CD14-positive monocyte (primary cell): ENCODE results near the gene CCL17. TPM values are rescaled to one million over a fixed set of nuclear protein-coding genes. Genes with fewer than 3 reads are reported as not detected.

ENCODE experiments used
- DNase-seq, 3 donors: peaks; one replicate each; pipeline ENCODE4 v3.0.0-alpha.2; 2011 to 2022
- H2AFZ ChIP-seq: 2 replicates; pipeline ENCODE4 v1.6.0; 2012; ENCODE audit warnings: mild to moderate bottlenecking, low read depth, low read length, inconsistent platforms; ENCODE audit not compliant: insufficient read depth, poor library complexity, severe bottlenecking
- H3K27ac ChIP-seq, 2 donors: 1 replicate in 1 of 2; 2 replicates in 1 of 2; pipeline ENCODE4 v1.5.1; 2012 to 2013; ENCODE audit warnings: low read length in 2 of 2, control low read depth in 1 of 2, inconsistent platforms in 1 of 2, low read depth in 1 of 2, mild to moderate bottlenecking in 1 of 2
- H3K27me3 ChIP-seq, 2 donors: one replicate each; pipeline versions ENCODE4 v1.6.0 to v1.6.1; 2011 to 2013; ENCODE audit warnings: low read length in 2 of 2; ENCODE audit not compliant: control insufficient read depth in 2 of 2, insufficient read depth in 2 of 2
- H3K36me3 ChIP-seq, 2 donors: replicated peaks in 1 of 2; 1 replicate in 1 of 2; 2 replicates in 1 of 2; pipeline versions ENCODE4 v1.5.1 to v1.6.1; 2012 to 2013; ENCODE audit warnings: low read length in 2 of 2, control low read depth in 1 of 2, inconsistent platforms in 1 of 2, mild to moderate bottlenecking in 1 of 2; ENCODE audit not compliant: insufficient read depth in 2 of 2, control insufficient read depth in 1 of 2
- H3K4me1 ChIP-seq, 2 donors: 1 replicate in 1 of 2; 2 replicates in 1 of 2; pipeline versions ENCODE4 v1.5.1 to v1.6.1; 2012 to 2013; ENCODE audit warnings: low read length in 2 of 2, control low read depth in 1 of 2, inconsistent platforms in 1 of 2, mild to moderate bottlenecking in 1 of 2, moderate library complexity in 1 of 2; ENCODE audit not compliant: insufficient read depth in 2 of 2, control insufficient read depth in 1 of 2
- H3K4me2 ChIP-seq: replicated peaks from 2 replicates; pipeline ENCODE3; 2012; ENCODE audit warnings: low read length, moderate library complexity, mild to moderate bottlenecking; ENCODE audit not compliant: poor library complexity, severe bottlenecking; ENCODE audit errors: extremely low read depth
- H3K4me3 ChIP-seq, 3 experiments: fragments of 200-600 bp in 1 of 3; sonication (generic) in 1 of 3; replicated peaks in 1 of 3; 1 replicate in 2 of 3; 2 replicates in 1 of 3; pipeline ENCODE4 v1.5.1; 2011 to 2013; ENCODE audit warnings: low read length in 3 of 3, mild to moderate bottlenecking in 3 of 3, control low read depth in 2 of 3, low read depth in 2 of 3, inconsistent platforms in 1 of 3, moderate library complexity in 1 of 3
- H3K79me2 ChIP-seq: 2 replicates; pipeline ENCODE4 v1.6.0; 2012; ENCODE audit warnings: mild to moderate bottlenecking, control low read depth, inconsistent platforms, low read length, moderate library complexity; ENCODE audit not compliant: insufficient read depth
- H3K9ac ChIP-seq: 2 replicates; pipeline ENCODE4 v1.6.0; 2017; ENCODE audit warnings: low read length, mild to moderate bottlenecking; ENCODE audit not compliant: insufficient read depth, poor library complexity, severe bottlenecking
- H3K9me3 ChIP-seq, 2 donors: replicated peaks in 1 of 2; 1 replicate in 1 of 2; 2 replicates in 1 of 2; pipeline versions ENCODE4 v1.5.1 to v1.6.1; 2012 to 2013; ENCODE audit warnings: low read length in 2 of 2, control low read depth in 1 of 2; ENCODE audit not compliant: control insufficient read depth in 1 of 2, insufficient read depth in 1 of 2
- H4K20me1 ChIP-seq: 2 replicates; pipeline ENCODE4 v1.6.0; 2012; ENCODE audit warnings: mild to moderate bottlenecking, low read length, control low read depth, moderate library complexity; ENCODE audit not compliant: insufficient read depth
- H3K27ac Mint-ChIP-seq, 7 donors: one replicate each; pipeline ENCODE4 v1.8.0; 2020; ENCODE audit warnings: mild to moderate bottlenecking in 7 of 7, mixed read lengths in 7 of 7, moderate library complexity in 6 of 7, inconsistent platforms in 2 of 7
- H3K27me3 Mint-ChIP-seq, 3 donors: one replicate each; pipeline ENCODE4 v1.8.0; 2021 to 2022; ENCODE audit warnings: low read depth in 3 of 3, mild to moderate bottlenecking in 3 of 3, mixed read lengths in 3 of 3, moderate library complexity in 3 of 3, inconsistent platforms in 1 of 3
- H3K36me3 Mint-ChIP-seq, 2 donors: one replicate each; pipeline ENCODE4 v1.8.0; 2020; ENCODE audit warnings: mixed read lengths in 2 of 2, inconsistent platforms in 1 of 2, mild to moderate bottlenecking in 1 of 2
- H3K4me1 Mint-ChIP-seq: one replicate; pipeline ENCODE4 v1.8.0; 2020; ENCODE audit warnings: mild to moderate bottlenecking, mixed read lengths
- H3K4me3 Mint-ChIP-seq, 2 donors: one replicate each; pipeline ENCODE4 v1.8.0; 2020; ENCODE audit warnings: mild to moderate bottlenecking in 2 of 2, mixed read lengths in 2 of 2, moderate library complexity in 1 of 2
- H3K9me3 Mint-ChIP-seq, 7 donors: one replicate each; pipeline ENCODE4 v1.8.0; 2020 to 2022; ENCODE audit warnings: mixed read lengths in 7 of 7, mild to moderate bottlenecking in 6 of 7, moderate library complexity in 6 of 7, inconsistent platforms in 2 of 7
- CTCF ChIP-seq: fragments of 200-600 bp; IDR thresholded peaks from one replicate; pipeline ENCODE4 v1.8.0; 2022; ENCODE audit warnings: antibody characterized with exemption, mild to moderate bottlenecking
- WGBS: methylation state at CpG from one replicate; pipeline ENCODE4 v1.1.5; 2013; ENCODE audit warnings: missing lambda C conversion rate; ENCODE audit not compliant: insufficient coverage; 5-methylcytosine and 5-hydroxymethylcytosine counted together
- intact Hi-C, 2 donors: fragments of 100-400 bp; cut with micrococcal nuclease; formaldehyde crosslinking; loops; one replicate each; pipeline versions ENCODE4 v1.15.0 to v1.15.1; 2023
- polyA plus RNA-seq, 3 donors: library from polyadenylated mRNA; depleted of rRNA in 1 of 3; unstranded in 2 of 3; stranded (reverse) in 1 of 3; fragments of 300-500 nt in 2 of 3; fragments of >200 nt in 1 of 3; fragmentation: Illumina TruSeq in 2 of 3; gene quantifications; 1 replicate in 2 of 3; 2 replicates in 1 of 3; pipeline ENCODE4 v1.2.3, GENCODE V29; 2012 to 2021

The CCL17 gene
- polyA plus RNA-seq, 3 donors: not detected

- Histone ChIP-seq H3K4me1 (peaks cover 9 to 11% of the 10 kb centered on the region in 2 donors), H3K27ac (no peak overlapping the region), H4K20me1 (peaks cover 17% of the 10 kb centered on the region), H3K36me3 (peaks cover 60 to 65% of the 10 kb centered on the region in 2 donors), H3K27me3 (no peaks in the 10 kb centered on the region), H3K79me2 (peaks cover 24% of the 10 kb centered on the region), H3K9ac (no peak overlapping the region), H3K4me3 (no peak overlapping the region), H2AFZ (no peak overlapping the region), H3K9me3 (no peaks in the 10 kb centered on the region), H3K4me2 (no peak overlapping the region)
- intact Hi-C loops: loop anchor here in 1 of 2 donors (10.0 kb wide), 1 partner anchor 270 kb away; the partner anchor contains the start of gene KATNB1
- peaks cover 22% of the 10 kb centered on the region for H3K4me1 Mint-ChIP-seq
- no peak for TF ChIP-seq CTCF
- H3K4me3 Mint-ChIP-seq: no peak overlapping the region
- H3K36me3 Mint-ChIP-seq: peaks cover 67 to 69% of the 10 kb centered on the region in 2 donors
- H3K27me3 Mint-ChIP-seq: peaks cover 0 to 3% (median 2%) of the 10 kb centered on the region in 3 donors
- WGBS: no CpG with 5 or more reads among the region's 2 CpGs
- no peak for DNase-seq
- no peaks in the 10 kb centered on the region for H3K9me3 Mint-ChIP-seq
- H3K27ac Mint-ChIP-seq: no peak overlapping the region
Measured at GRCh38 chr16:57464523-57464922, 60.0 kb downstream of the CCL17 start.

Other genes starting within 250 kb of the CCL17 start
- gene PSME3IP1, start 218.7 kb upstream of the CCL17 start, polyA plus RNA-seq: 100 to 1,000 TPM in 1 of 3 donors, 10 to 100 TPM in 2; 75.4 to 133 (median 78.6) TPM
- gene RSPRY1, start 218.4 kb upstream of the CCL17 start, polyA plus RNA-seq: 10 to 100 TPM; 15.7 to 28.3 (median 21.3) TPM
- 10 to 100 TPM; 35.4 to 84.6 (median 84.0) TPM for gene ARL2BP, start 159.5 kb upstream of the CCL17 start, polyA plus RNA-seq
- gene PLLP, start 120.1 kb upstream of the CCL17 start, polyA plus RNA-seq: 1 to 10 TPM in 1 of 3 donors, under 1 TPM in 2; 0.52 to 1.2 (median 0.97) TPM
- under 1 TPM; 0.04 to 0.18 (median 0.15) TPM for gene CCL22, start 46.0 kb upstream of the CCL17 start, polyA plus RNA-seq
- not detected for gene CX3CL1, start 32.3 kb upstream of the CCL17 start, polyA plus RNA-seq
- gene CIAPIN1, start 42.6 kb downstream of the CCL17 start, polyA plus RNA-seq: 10 to 100 TPM; 24.0 to 46.5 (median 42.1) TPM
- 10 to 100 TPM; 32.7 to 47.8 (median 38.4) TPM for gene COQ9, start 42.7 kb downstream of the CCL17 start, polyA plus RNA-seq
- gene POLR2C, start 57.9 kb downstream of the CCL17 start, polyA plus RNA-seq: 10 to 100 TPM; 22.6 to 51.3 (median 24.4) TPM
- gene DOK4, start 81.7 kb downstream of the CCL17 start, polyA plus RNA-seq: under 1 TPM in 2 of 3 donors, not detected in 1; 0.09 to 0.17 TPM
- gene CCDC102A, start 131.8 kb downstream of the CCL17 start, polyA plus RNA-seq: not detected
- 1 to 10 TPM in 1 of 3 donors, under 1 TPM in 2; 0.91 to 1.2 (median 0.97) TPM for gene ADGRG5, start 137.9 kb downstream of the CCL17 start, polyA plus RNA-seq
- gene ADGRG1, start 223.9 kb downstream of the CCL17 start, polyA plus RNA-seq: under 1 TPM; 0.07 to 0.39 (median 0.08) TPM